H9 (cell line): ENCODE measurements around the gene TRIM26. TPM values are rescaled to one million over a fixed set of nuclear protein-coding genes. Genes with fewer than 3 reads are reported as not detected.

Experiments
- DNase-seq: peaks from one replicate; pipeline ENCODE4 v3.0.0-alpha.2; 2017
- H2AFZ ChIP-seq: one replicate; pipeline ENCODE4 v1.6.1; 2013; ENCODE audit warnings: mild to moderate bottlenecking, low read length, control low read depth, moderate library complexity
- H2AK5ac ChIP-seq: 2 replicates; pipeline ENCODE4 v1.6.1; 2013; ENCODE audit warnings: low read length, control low read depth, mixed read lengths; ENCODE audit not compliant: insufficient read length
- H2BK120ac ChIP-seq: one replicate; pipeline ENCODE4 v1.6.1; 2013; ENCODE audit warnings: low read depth, mild to moderate bottlenecking, low read length, control low read depth, inconsistent platforms; ENCODE audit not compliant: poor library complexity, severe bottlenecking
- H2BK12ac ChIP-seq: 2 replicates; pipeline ENCODE4 v1.6.1; 2013; ENCODE audit warnings: low read length, control low read depth, mixed read lengths, low read depth; ENCODE audit not compliant: insufficient read length
- H2BK15ac ChIP-seq: 2 replicates; pipeline ENCODE4 v1.6.1; 2013; ENCODE audit warnings: low read depth, low read length, control low read depth
- H2BK20ac ChIP-seq: one replicate; pipeline ENCODE4 v1.6.1; 2013; ENCODE audit warnings: low read depth, mild to moderate bottlenecking, low read length, control low read depth, inconsistent platforms; ENCODE audit not compliant: poor library complexity, severe bottlenecking
- H2BK5ac ChIP-seq: 2 replicates; pipeline ENCODE4 v1.6.1; 2013; ENCODE audit warnings: low read length, control low read depth, mixed read lengths; ENCODE audit not compliant: insufficient read length
- H3K14ac ChIP-seq: 2 replicates; pipeline ENCODE4 v1.6.1; 2013; ENCODE audit warnings: low read length, control low read depth; ENCODE audit not compliant: insufficient read depth
- H3K18ac ChIP-seq: 2 replicates; pipeline ENCODE4 v1.6.1; 2013; ENCODE audit warnings: low read depth, mild to moderate bottlenecking, mixed read lengths, low read length, control low read depth; ENCODE audit not compliant: insufficient read length
- H3K23ac ChIP-seq: 2 replicates; pipeline ENCODE4 v1.6.1; 2013; ENCODE audit warnings: low read length, control low read depth, mixed read lengths, low read depth; ENCODE audit not compliant: insufficient read length
- H3K23me2 ChIP-seq: 2 replicates; pipeline ENCODE4 v1.6.1; 2013; ENCODE audit warnings: low read depth, mild to moderate bottlenecking, mixed read lengths, low read length, control low read depth; ENCODE audit not compliant: insufficient read length, poor library complexity, severe bottlenecking
- H3K27ac ChIP-seq: 2 replicates; pipeline ENCODE4 v1.5.1; 2013; ENCODE audit warnings: low read length, control low read depth, mixed read lengths, low read depth; ENCODE audit not compliant: insufficient read length
- H3K27me3 ChIP-seq: 2 replicates; pipeline ENCODE4 v1.6.1; 2013; ENCODE audit warnings: low read length, control low read depth, inconsistent platforms; ENCODE audit not compliant: insufficient read depth
- H3K4ac ChIP-seq: 2 replicates; pipeline ENCODE4 v1.6.1; 2013; ENCODE audit warnings: low read depth, mild to moderate bottlenecking, control low read depth, inconsistent platforms, low read length, moderate library complexity
- H3K4me1 ChIP-seq: 2 replicates; pipeline ENCODE4 v1.6.1; 2013; ENCODE audit warnings: low read length, control low read depth, inconsistent platforms; ENCODE audit not compliant: insufficient read depth
- H3K4me2 ChIP-seq: 2 replicates; pipeline ENCODE4 v1.6.1; 2013; ENCODE audit warnings: low read length, control low read depth, mixed read lengths; ENCODE audit not compliant: insufficient read length, insufficient read depth
- H3K56ac ChIP-seq: 2 replicates; pipeline ENCODE4 v1.6.1; 2013; ENCODE audit warnings: low read depth, mild to moderate bottlenecking, mixed read lengths, low read length, control low read depth; ENCODE audit not compliant: insufficient read length
- H3K79me1 ChIP-seq: 2 replicates; pipeline ENCODE4 v1.6.1; 2013; ENCODE audit warnings: low read depth, mild to moderate bottlenecking, moderate library complexity, low read length, control low read depth, inconsistent platforms; ENCODE audit not compliant: insufficient read depth, poor library complexity, severe bottlenecking
- H3K79me2 ChIP-seq: 2 replicates; pipeline ENCODE4 v1.6.1; 2013; ENCODE audit warnings: low read length, control low read depth, inconsistent platforms; ENCODE audit not compliant: insufficient read depth
- H3K9ac ChIP-seq: 2 replicates; pipeline ENCODE4 v1.6.1; 2013; ENCODE audit warnings: low read length, control low read depth, mixed read lengths; ENCODE audit not compliant: insufficient read length; ENCODE audit errors: extremely low read depth
- H3K9me3 ChIP-seq: one replicate; pipeline ENCODE4 v1.6.1; 2013; ENCODE audit warnings: low read depth, low read length, inconsistent platforms; ENCODE audit not compliant: control insufficient read depth
- H3T11ph ChIP-seq: one replicate; pipeline ENCODE4 v1.6.1; 2013; ENCODE audit warnings: mild to moderate bottlenecking, low read length, control low read depth, inconsistent platforms
- H4K20me1 ChIP-seq: one replicate; pipeline ENCODE4 v1.6.1; 2013; ENCODE audit not compliant: control insufficient read depth, insufficient read length, insufficient read depth
- H4K5ac ChIP-seq: 2 replicates; pipeline ENCODE4 v1.6.1; 2013; ENCODE audit warnings: low read depth, mild to moderate bottlenecking, mixed read lengths, low read length, control low read depth; ENCODE audit not compliant: insufficient read length
- H4K8ac ChIP-seq: replicated peaks from 2 replicates; pipeline ENCODE4 v1.6.1; 2013; ENCODE audit warnings: low read length, control low read depth, mixed read lengths, low read depth; ENCODE audit not compliant: insufficient read length
- H4K91ac ChIP-seq: 2 replicates; pipeline ENCODE4 v1.6.1; 2013; ENCODE audit warnings: low read depth, mild to moderate bottlenecking, moderate library complexity, mixed read lengths, low read length, control low read depth; ENCODE audit not compliant: insufficient read length
- H3K27ac Mint-ChIP-seq, 3 experiments: 2 replicates in 2 of 3; 3 replicates in 1 of 3; pipeline ENCODE4 v1.8.0; 2020 to 2021; ENCODE audit warnings: mixed read lengths in 3 of 3, mild to moderate bottlenecking in 1 of 3, moderate library complexity in 1 of 3
- H3K27me3 Mint-ChIP-seq: 2 replicates; pipeline ENCODE4 v1.8.0; 2021; ENCODE audit warnings: low read depth, mild to moderate bottlenecking, moderate library complexity, mixed read lengths
- H3K36me3 Mint-ChIP-seq, 3 experiments: 2 replicates in 2 of 3; 3 replicates in 1 of 3; pipeline ENCODE4 v1.8.0; 2020 to 2021; ENCODE audit warnings: low read depth in 3 of 3, mixed read lengths in 3 of 3; ENCODE audit not compliant: insufficient read depth in 1 of 3
- H3K4me1 Mint-ChIP-seq, 2 experiments: 2 replicates each; pipeline ENCODE4 v1.8.0; 2020; ENCODE audit warnings: mixed read lengths in 2 of 2
- H3K4me3 Mint-ChIP-seq, 2 experiments: 2 replicates in 1 of 2; 3 replicates in 1 of 2; pipeline ENCODE4 v1.8.0; 2020 to 2021; ENCODE audit warnings: mild to moderate bottlenecking in 2 of 2, mixed read lengths in 2 of 2, moderate library complexity in 1 of 2
- H3K9me3 Mint-ChIP-seq, 2 experiments: 2 replicates in 1 of 2; 3 replicates in 1 of 2; pipeline ENCODE4 v1.8.0; 2020; ENCODE audit warnings: mild to moderate bottlenecking in 2 of 2, mixed read lengths in 2 of 2, moderate library complexity in 1 of 2
- CTCF ChIP-seq: fragments of 200-600 bp; sonication (generic); conservative IDR thresholded peaks from 3 replicates; pipeline ENCODE4 v1.8.0; 2021; ENCODE audit warnings: antibody characterized with exemption, mild to moderate bottlenecking
- WGBS: extraction: QIAGEN DNeasy Blood & Tissue Kit; methylation state at CpG from one replicate; pipeline ENCODE4 v1.1.7; 2013; ENCODE audit warnings: missing lambda C conversion rate, low lambda C conversion rate, mixed read lengths; ENCODE audit not compliant: insufficient read length; ENCODE audit errors: extremely low coverage; 5-methylcytosine and 5-hydroxymethylcytosine counted together
- total RNA-seq: library from RNA; stranded (reverse); gene quantifications from 2 replicates; pipeline ENCODE4 v1.2.1, GENCODE V29; 2021

The TRIM26 gene
- total RNA-seq, 1 experiment from 2014 or later = 35.8 TPM

GRCh38 chr6:30200551-30201281, 12.5 kb downstream of the TRIM26 start:
- H3K9me3 ChIP-seq = no peaks in the 10 kb centered on the region
- H3K23me2 ChIP-seq = no peaks in the 10 kb centered on the region
- no peak overlapping the region for H4K8ac ChIP-seq
- H3K27me3 Mint-ChIP-seq = no peaks in the 10 kb centered on the region
- peaks cover 1% of the 10 kb centered on the region; the same call in 1 of the 2 replicates for H3K79me2 ChIP-seq
- no peak overlapping the region for H2BK12ac ChIP-seq
- H3K9ac ChIP-seq = no peak overlapping the region
- no peak overlapping the region for H3T11ph ChIP-seq
- H3K4me2 ChIP-seq = no peak overlapping the region
- no peak overlapping the region for H3K4ac ChIP-seq
- H3K79me1 ChIP-seq = no peaks in the 10 kb centered on the region
- DNase-seq = no peak
- H2BK120ac ChIP-seq = no peak overlapping the region
- no peaks in the 10 kb centered on the region for H3K27me3 ChIP-seq
- no peak overlapping the region for H2AK5ac ChIP-seq
- H4K5ac ChIP-seq = no peak overlapping the region
- no peak overlapping the region for H4K91ac ChIP-seq
- H3K4me1 Mint-ChIP-seq = peaks cover 8 to 25% of the 10 kb centered on the region in 2 experiments
- H3K56ac ChIP-seq = no peak overlapping the region
- no peak for TF ChIP-seq CTCF
- no CpG with 5 or more reads among the region's 6 CpGs for WGBS
- H3K14ac ChIP-seq = no peak overlapping the region
- H2BK15ac ChIP-seq = no peak overlapping the region
- no peak overlapping the region for H3K18ac ChIP-seq
- H3K9me3 Mint-ChIP-seq = no peaks in the 10 kb centered on the region
- no peak overlapping the region for H2BK20ac ChIP-seq
- no peaks in the 10 kb centered on the region for H4K20me1 ChIP-seq
- 0 out of 2 replicates have a peak, but pooled peaks cover 2% of the 10 kb centered on the region for H3K4me1 ChIP-seq
- H3K27ac Mint-ChIP-seq = 0 out of 7 replicates have a peak overlapping the region, but pooled peaks of 1 of the 3 experiments have one; percentile 20
- no peak overlapping the region for H3K27ac ChIP-seq
- no peak overlapping the region for H3K4me3 Mint-ChIP-seq
- no peak overlapping the region for H3K23ac ChIP-seq
- peaks cover 17 to 51% (median 40%) of the 10 kb centered on the region in 3 experiments; a peak in 6 of 7 replicates for H3K36me3 Mint-ChIP-seq
- H2AFZ ChIP-seq = no peak overlapping the region
- no peak overlapping the region for H2BK5ac ChIP-seq
